Measurements from ENCODE around the gene SMCO1. TPM values are rescaled to one million over a fixed set of nuclear protein-coding genes. Genes with fewer than 3 reads are reported as not detected.
"Not testable (repeated sequence)": the region's sequence is repeated elsewhere in the genome, so short reads cannot be mapped to it uniquely, and the experiment has no call there.

The SMCO1 gene
- polyA plus RNA-seq, 3 donors: not detected

- H3K4me3 ChIP-seq (replicated peaks in 1 of 3; ENCODE audit: low read depth in 2 of 3, low read length in 3 of 3); H3K4me1 ChIP-seq (ENCODE audit: control insufficient read depth in 1 of 2, insufficient read depth in 2 of 2, low read length in 2 of 2); H3K27ac ChIP-seq (ENCODE audit: low read depth in 1 of 2, low read length in 2 of 2); H3K27me3 Mint-ChIP-seq (ENCODE audit: low read depth in 3 of 3); H3K36me3 ChIP-seq (replicated peaks in 1 of 2; ENCODE audit: control insufficient read depth in 1 of 2, insufficient read depth in 2 of 2, low read length in 2 of 2); H3K4me2 ChIP-seq (replicated peaks; ENCODE audit: extremely low read depth, low read length, poor library complexity, severe bottlenecking); DNase-seq; H2AFZ ChIP-seq (ENCODE audit: insufficient read depth, low read depth, low read length, poor library complexity, severe bottlenecking); H3K27ac Mint-ChIP-seq; H3K79me2 ChIP-seq (ENCODE audit: insufficient read depth, low read length); H4K20me1 ChIP-seq (ENCODE audit: insufficient read depth, low read length); H3K27me3 ChIP-seq (ENCODE audit: control insufficient read depth in 2 of 2, insufficient read depth in 2 of 2, low read length in 2 of 2); H3K9me3 ChIP-seq (replicated peaks in 1 of 2; ENCODE audit: control insufficient read depth in 1 of 2, insufficient read depth in 1 of 2, low read length in 2 of 2); H3K4me3 Mint-ChIP-seq; H3K4me1 Mint-ChIP-seq; intact Hi-C loops (cut with micrococcal nuclease); H3K36me3 Mint-ChIP-seq; H3K9ac ChIP-seq (ENCODE audit: insufficient read depth, low read length, poor library complexity, severe bottlenecking): not testable (repeated sequence)
- WGBS (ENCODE audit: insufficient coverage): no CpG with 5 or more reads among the region's 1 CpG
- H3K9me3 Mint-ChIP-seq: peaks cover 10 to 41% (median 16%) of the 10 kb centered on the region in 7 donors
Observed at GRCh38 chr3:196511108-196511507, 4.0 kb downstream of the SMCO1 start.

- no peak overlapping the region for H3K27ac Mint-ChIP-seq
- Histone ChIP-seq H3K27ac (ENCODE audit: low read depth in 1 of 2, low read length in 2 of 2) (no peak overlapping the region), H4K20me1 (ENCODE audit: insufficient read depth, low read length) (peaks cover 12% of the 10 kb centered on the region), H3K4me2 (replicated peaks; ENCODE audit: extremely low read depth, low read length, poor library complexity, severe bottlenecking) (no peak overlapping the region), H3K9ac (ENCODE audit: insufficient read depth, low read length, poor library complexity, severe bottlenecking) (no peak overlapping the region), H2AFZ (ENCODE audit: insufficient read depth, low read depth, low read length, poor library complexity, severe bottlenecking) (no peak overlapping the region), H3K4me1 (ENCODE audit: control insufficient read depth in 1 of 2, insufficient read depth in 2 of 2, low read length in 2 of 2) (peaks cover 8 to 10% of the 10 kb centered on the region in 2 donors), H3K27me3 (ENCODE audit: control insufficient read depth in 2 of 2, insufficient read depth in 2 of 2, low read length in 2 of 2) (no peaks in the 10 kb centered on the region), H3K9me3 (replicated peaks in 1 of 2; ENCODE audit: control insufficient read depth in 1 of 2, insufficient read depth in 1 of 2, low read length in 2 of 2) (peaks cover 6 to 11% of the 10 kb centered on the region in 2 donors), H3K36me3 (replicated peaks in 1 of 2; ENCODE audit: control insufficient read depth in 1 of 2, insufficient read depth in 2 of 2, low read length in 2 of 2) (no peaks in the 10 kb centered on the region), H3K4me3 (replicated peaks in 1 of 3; ENCODE audit: low read depth in 2 of 3, low read length in 3 of 3) (no peak overlapping the region), H3K79me2 (ENCODE audit: insufficient read depth, low read length) (peaks cover 19% of the 10 kb centered on the region)
- intact Hi-C loops (cut with micrococcal nuclease): no loop called here
- no peak for TF ChIP-seq CTCF (IDR thresholded peaks at IDR 0.05)
- 95% methylated on average over 8 of the region's 8 CpGs for WGBS (ENCODE audit: insufficient coverage)
- no peak overlapping the region for H3K4me3 Mint-ChIP-seq
- peaks cover 7% of the 10 kb centered on the region for H3K4me1 Mint-ChIP-seq
- H3K36me3 Mint-ChIP-seq: no peaks in the 10 kb centered on the region
- peaks cover 1 to 2% (median 2%) of the 10 kb centered on the region in 3 donors for H3K27me3 Mint-ChIP-seq (ENCODE audit: low read depth in 3 of 3)
- peaks cover 7 to 23% (median 10%) of the 10 kb centered on the region in 7 donors for H3K9me3 Mint-ChIP-seq
- DNase-seq: no peak
Observed at GRCh38 chr3:196506687-196507086, 8.5 kb downstream of the SMCO1 start.
